MM.1S (cell line): ENCODE results near the gene TEX28.
"Not testable (repeated sequence)": the region's sequence is repeated elsewhere in the genome, so short reads cannot be mapped to it uniquely, and the experiment has no call there.

Source experiments
- DNase-seq: peaks from one replicate; pipeline ENCODE4 v3.0.0-alpha.2; 2015
- H2AFZ ChIP-seq: fragments of 300-600 bp; sonication (generic); 2 replicates; pipeline ENCODE4 v1.6.0; 2016; ENCODE audit warnings: antibody characterized with exemption, low read length
- H3F3A ChIP-seq: fragments of 300-600 bp; sonication (generic); 2 replicates; pipeline ENCODE4 v1.6.1; 2016; ENCODE audit warnings: mild to moderate bottlenecking, antibody characterized with exemption, low read length, moderate library complexity, mixed read lengths; ENCODE audit not compliant: insufficient read depth
- H3K27ac ChIP-seq: fragments of 300-600 bp; sonication (generic); 2 replicates; pipeline ENCODE4 v1.5.1; 2016; ENCODE audit warnings: mild to moderate bottlenecking, low read length
- H3K27me3 ChIP-seq: fragments of 300-600 bp; sonication (generic); replicated peaks from 2 replicates; pipeline ENCODE4 v1.6.0; 2016; ENCODE audit warnings: low read length; ENCODE audit not compliant: insufficient read depth
- H3K36me3 ChIP-seq: fragments of 300-600 bp; sonication (generic); replicated peaks from 2 replicates; pipeline ENCODE4 v1.6.1; 2016; ENCODE audit warnings: mild to moderate bottlenecking, low read length, mixed read lengths; ENCODE audit not compliant: insufficient read depth
- H3K4me1 ChIP-seq: fragments of 300-600 bp; sonication (generic); 2 replicates; pipeline ENCODE4 v1.6.1; 2016; ENCODE audit warnings: low read length, mixed read lengths
- H3K4me2 ChIP-seq: fragments of 300-600 bp; sonication (generic); 2 replicates; pipeline ENCODE4 v1.6.0; 2016; ENCODE audit warnings: low read depth, low read length
- H3K4me3 ChIP-seq: fragments of 300-600 bp; sonication (generic); 2 replicates; pipeline ENCODE4 v1.5.1; 2016; ENCODE audit warnings: low read length, mixed read lengths
- H3K79me2 ChIP-seq: fragments of 300-600 bp; sonication (generic); 2 replicates; pipeline ENCODE4 v1.6.1; 2016; ENCODE audit warnings: mixed run types, low read length, mixed read lengths
- H3K9ac ChIP-seq: fragments of 300-600 bp; sonication (generic); 2 replicates; pipeline ENCODE4 v1.6.1; 2016; ENCODE audit warnings: low read length, mixed read lengths
- H3K9me2 ChIP-seq: fragments of 300-600 bp; sonication (generic); replicated peaks from 2 replicates; pipeline ENCODE4 v1.6.1; 2016; ENCODE audit warnings: mild to moderate bottlenecking, low read length, mixed read lengths; ENCODE audit not compliant: insufficient read depth
- H3K9me3 ChIP-seq: fragments of 300-600 bp; sonication (generic); replicated peaks from 2 replicates; pipeline ENCODE4 v1.6.1; 2016; ENCODE audit warnings: mild to moderate bottlenecking, low read length, mixed read lengths; ENCODE audit not compliant: insufficient read depth
- H4K20me1 ChIP-seq: fragments of 300-600 bp; sonication (generic); 2 replicates; pipeline ENCODE4 v1.6.1; 2016; ENCODE audit warnings: mild to moderate bottlenecking, low read length, moderate library complexity, mixed read lengths; ENCODE audit not compliant: insufficient read depth
- EZH2 ChIP-seq: fragments of 300-600 bp; sonication (generic); optimal IDR thresholded peaks from 2 replicates; pipeline ENCODE3; 2017; ENCODE audit warnings: low read depth, mild to moderate bottlenecking, antibody characterized with exemption, low read length, mixed read lengths
- EZH2phosphoT487 ChIP-seq: fragments of 300-600 bp; sonication (generic); IDR thresholded peaks from 2 replicates; pipeline ENCODE4 v1.6.1; 2018; ENCODE audit warnings: antibody characterized with exemption, low read length
- TF ChIP-seq, protein P1 (sequence below): fragments of 300-600 bp; sonication (generic); IDR thresholded peaks from 2 replicates; pipeline ENCODE4 v1.5.1; 2016; ENCODE audit warnings: antibody characterized with exemption, low read length, mixed read lengths

Gene TEX28

DNA sequence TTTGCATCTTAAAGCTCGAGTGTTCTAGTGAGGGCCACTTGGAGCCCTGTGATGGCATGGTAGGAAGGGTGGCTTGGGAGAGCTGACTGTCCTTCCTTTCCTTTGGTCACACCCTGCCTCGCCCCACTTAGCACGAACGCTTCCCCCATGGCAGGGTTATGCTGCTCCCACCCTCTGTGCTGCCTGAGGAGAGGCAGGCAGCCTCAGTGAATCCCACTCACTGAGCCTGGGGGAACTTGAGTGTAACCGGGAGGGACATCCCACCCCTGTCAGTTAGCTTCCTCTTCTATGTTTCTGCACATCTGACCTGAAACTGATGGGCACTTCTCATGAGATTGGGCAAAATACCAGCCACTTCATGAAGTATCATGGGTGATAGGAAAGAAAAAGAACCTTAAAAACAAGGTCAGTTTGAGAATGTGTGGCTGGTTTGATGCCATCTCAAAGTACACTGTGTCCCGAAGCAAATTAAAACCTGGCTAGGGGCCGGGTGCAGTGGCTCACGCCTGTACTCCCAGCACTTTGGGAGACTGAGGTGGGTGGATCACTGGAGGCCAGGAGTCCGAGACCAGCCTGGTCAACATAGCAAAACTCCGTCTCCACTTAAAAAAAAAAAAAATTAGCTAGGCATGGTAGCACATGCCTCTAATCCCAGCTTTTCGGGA, 10.7 kb upstream of the TEX28 start:
- Histone ChIP-seq H2AFZ (no peak overlapping the region), H3K9ac (no peak overlapping the region), H3K4me3 (no peak overlapping the region), H3K4me2 (no peak overlapping the region), H3K9me3 (no peaks in the 10 kb centered on the region), H3K27ac (no peak overlapping the region), H3K79me2 (no peaks in the 10 kb centered on the region), H3K4me1 (peaks cover 5% of the 10 kb centered on the region; the same call in 1 of the 2 replicates), H3K27me3 (no peaks in the 10 kb centered on the region), H3F3A (no peaks in the 10 kb centered on the region), H3K9me2 (no peaks in the 10 kb centered on the region), H3K36me3 (no peaks in the 10 kb centered on the region), H4K20me1 (no peaks in the 10 kb centered on the region)
- TF ChIP-seq EZH2phosphoT487 (no peak), EZH2 (no peak)
- TF ChIP-seq, protein P1, sequence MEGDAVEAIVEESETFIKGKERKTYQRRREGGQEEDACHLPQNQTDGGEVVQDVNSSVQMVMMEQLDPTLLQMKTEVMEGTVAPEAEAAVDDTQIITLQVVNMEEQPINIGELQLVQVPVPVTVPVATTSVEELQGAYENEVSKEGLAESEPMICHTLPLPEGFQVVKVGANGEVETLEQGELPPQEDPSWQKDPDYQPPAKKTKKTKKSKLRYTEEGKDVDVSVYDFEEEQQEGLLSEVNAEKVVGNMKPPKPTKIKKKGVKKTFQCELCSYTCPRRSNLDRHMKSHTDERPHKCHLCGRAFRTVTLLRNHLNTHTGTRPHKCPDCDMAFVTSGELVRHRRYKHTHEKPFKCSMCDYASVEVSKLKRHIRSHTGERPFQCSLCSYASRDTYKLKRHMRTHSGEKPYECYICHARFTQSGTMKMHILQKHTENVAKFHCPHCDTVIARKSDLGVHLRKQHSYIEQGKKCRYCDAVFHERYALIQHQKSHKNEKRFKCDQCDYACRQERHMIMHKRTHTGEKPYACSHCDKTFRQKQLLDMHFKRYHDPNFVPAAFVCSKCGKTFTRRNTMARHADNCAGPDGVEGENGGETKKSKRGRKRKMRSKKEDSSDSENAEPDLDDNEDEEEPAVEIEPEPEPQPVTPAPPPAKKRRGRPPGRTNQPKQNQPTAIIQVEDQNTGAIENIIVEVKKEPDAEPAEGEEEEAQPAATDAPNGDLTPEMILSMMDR: no peak
- no peak for DNase-seq

DNA sequence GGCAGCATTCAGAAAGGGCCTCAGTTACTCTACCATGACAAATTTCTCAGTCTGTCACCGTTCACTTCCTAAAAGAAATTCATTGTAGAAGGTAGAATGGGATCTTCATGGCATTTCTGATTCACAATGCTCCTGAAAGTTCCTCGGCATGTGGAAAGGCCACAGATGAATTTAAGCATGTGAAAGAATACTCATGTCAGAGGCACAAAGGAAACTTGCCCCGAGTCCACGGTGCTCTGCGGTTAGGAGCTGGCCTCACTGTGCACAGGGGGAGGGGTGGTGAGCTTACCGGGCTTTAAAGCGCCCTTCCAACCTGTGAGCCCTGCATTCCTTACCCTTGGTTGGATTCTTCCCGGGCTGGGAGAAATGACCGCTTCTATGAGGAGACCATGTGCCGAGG, 9.9 kb upstream of the TEX28 start:
- Histone ChIP-seq H3K27me3 (no peaks in the 10 kb centered on the region), H3K9ac (no peak overlapping the region), H3K79me2 (no peaks in the 10 kb centered on the region), H4K20me1 (no peaks in the 10 kb centered on the region), H3F3A (no peaks in the 10 kb centered on the region), H3K4me3 (no peak overlapping the region), H3K4me2 (no peak overlapping the region), H3K4me1 (peaks cover 5% of the 10 kb centered on the region; the same call in 1 of the 2 replicates), H2AFZ (no peak overlapping the region), H3K9me2 (no peaks in the 10 kb centered on the region), H3K36me3 (no peaks in the 10 kb centered on the region), H3K27ac (no peak overlapping the region), H3K9me3 (no peaks in the 10 kb centered on the region)
- TF ChIP-seq, protein P1: no peak
- no peak for DNase-seq

DNA sequence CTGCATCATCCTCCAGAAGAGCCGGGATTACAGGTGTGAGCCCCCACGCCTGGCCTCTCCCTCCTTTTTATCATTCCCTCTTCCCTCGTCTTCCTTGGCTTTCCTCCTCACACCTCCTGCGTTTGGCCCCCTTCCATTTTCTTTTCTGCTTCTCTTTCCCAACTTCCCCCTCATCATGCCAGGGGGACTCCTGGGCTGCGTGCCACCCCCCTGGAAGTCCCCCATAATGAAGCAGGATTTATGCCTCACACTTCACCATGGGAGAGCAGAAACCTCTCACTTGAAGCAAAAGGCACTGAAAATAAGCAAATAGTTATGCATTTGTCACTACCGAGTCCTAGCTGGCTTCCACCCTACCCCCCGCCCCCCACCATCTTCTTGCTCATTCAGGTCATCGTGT, 8.6 kb upstream of the TEX28 start:
- no peak overlapping the region for H3K27ac ChIP-seq
- H4K20me1 ChIP-seq: no peaks in the 10 kb centered on the region
- H3K4me2 ChIP-seq: no peak overlapping the region
- no peaks in the 10 kb centered on the region for H3K9me2 ChIP-seq
- H2AFZ ChIP-seq: no peak overlapping the region
- H3F3A ChIP-seq: peaks cover 4% of the 10 kb centered on the region; the same call in 1 of the 2 replicates
- H3K9ac ChIP-seq: no peak overlapping the region
- TF ChIP-seq, protein P1: no peak
- TF ChIP-seq EZH2: no peak
- no peak for TF ChIP-seq EZH2phosphoT487
- no peak overlapping the region for H3K4me3 ChIP-seq
- no peaks in the 10 kb centered on the region for H3K9me3 ChIP-seq
- H3K4me1 ChIP-seq: peaks cover 8% of the 10 kb centered on the region; the same call in 1 of the 2 replicates
- no peaks in the 10 kb centered on the region for H3K27me3 ChIP-seq
- no peaks in the 10 kb centered on the region for H3K79me2 ChIP-seq
- H3K36me3 ChIP-seq: no peaks in the 10 kb centered on the region
- no peak for DNase-seq

GRCh38 chrX:154302998-154303397, 8.1 kb upstream of the TEX28 start:
- H3K27ac ChIP-seq, H2AFZ ChIP-seq, DNase-seq, H3K4me2 ChIP-seq, H3F3A ChIP-seq, H3K9me2 ChIP-seq, H3K79me2 ChIP-seq, H3K27me3 ChIP-seq, H4K20me1 ChIP-seq, H3K36me3 ChIP-seq, H3K4me1 ChIP-seq, H3K9ac ChIP-seq, H3K4me3 ChIP-seq, H3K9me3 ChIP-seq: not testable (repeated sequence)
